ENCODE data around the gene CCDC85C.

The CCDC85C gene

DNA sequence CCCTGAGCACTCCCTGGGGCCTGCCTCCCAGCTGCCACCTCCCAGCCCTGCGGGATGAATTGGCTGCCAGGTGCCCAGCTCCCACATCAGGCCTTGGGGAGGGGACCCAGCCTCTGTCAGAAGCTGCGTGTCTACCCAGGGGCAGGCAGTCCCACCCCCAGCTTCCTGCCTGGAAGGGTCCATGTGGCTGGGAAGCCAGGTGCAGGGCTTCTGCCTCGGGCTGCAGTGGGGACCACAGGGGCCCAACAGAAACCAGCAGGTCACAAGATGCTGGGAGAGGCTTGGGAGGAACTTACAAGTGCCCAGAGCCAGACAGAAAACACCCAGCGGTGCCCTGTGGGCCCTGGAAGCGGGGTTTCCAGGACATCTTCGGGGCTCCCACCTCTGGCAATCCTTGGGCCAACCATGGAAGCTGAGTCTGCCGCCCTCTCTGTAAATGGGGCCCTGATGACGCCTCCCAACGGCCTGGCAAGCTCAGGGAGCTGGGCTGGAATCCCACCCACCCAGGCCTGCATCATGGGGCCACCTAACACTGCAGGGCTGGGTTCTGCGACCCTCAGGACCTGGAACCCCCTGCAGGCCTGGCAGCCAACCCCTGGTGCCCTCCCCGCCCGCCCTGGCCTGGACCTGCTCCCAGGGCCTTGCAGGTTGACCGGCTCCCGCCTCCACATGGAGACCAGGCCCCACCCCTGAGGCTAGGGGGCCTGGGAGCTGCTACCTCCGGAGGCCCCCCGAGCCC lies 86.2 kb downstream of the CCDC85C start:
- no peak for ATAC-seq (replicated peaks; ENCODE audit: extremely low read depth, poor library complexity, severe bottlenecking)
- Mint-ChIP-seq H3K4me1 (no peaks in the 10 kb centered on the region), H3K36me3 (ENCODE audit: insufficient read depth) (peaks cover 15% of the 10 kb centered on the region), H3K9me3 (no peaks in the 10 kb centered on the region), H3K27me3 (no peaks in the 10 kb centered on the region), H3K27ac (ENCODE audit: low read depth) (no peak overlapping the region), H3K4me3 (no peak overlapping the region)
- DNase-seq (ENCODE audit: low spot score in 2 of 2) = no peak

- ATAC-seq (replicated peaks; ENCODE audit: extremely low read depth, poor library complexity, severe bottlenecking) (no peak), DNase-seq (ENCODE audit: low spot score in 2 of 2) (no peak)
- H3K27me3 Mint-ChIP-seq = no peaks in the 10 kb centered on the region
- H3K27ac Mint-ChIP-seq (ENCODE audit: low read depth) = no peak overlapping the region
- H3K4me3 Mint-ChIP-seq = no peak overlapping the region
- H3K9me3 Mint-ChIP-seq = no peaks in the 10 kb centered on the region
- H3K36me3 Mint-ChIP-seq (ENCODE audit: insufficient read depth) = peaks cover 18% of the 10 kb centered on the region
- H3K4me1 Mint-ChIP-seq = no peaks in the 10 kb centered on the region
These were observed 87.0 kb downstream of the CCDC85C start for GRCh38 chr14:99516871-99517642.

- ATAC-seq (replicated peaks; ENCODE audit: extremely low read depth, poor library complexity, severe bottlenecking) (no peak), DNase-seq (ENCODE audit: low spot score in 2 of 2) (no peak)
- no peaks in the 10 kb centered on the region for H3K4me1 Mint-ChIP-seq
- no peaks in the 10 kb centered on the region for H3K27me3 Mint-ChIP-seq
- no peak overlapping the region for H3K4me3 Mint-ChIP-seq
- H3K27ac Mint-ChIP-seq (ENCODE audit: low read depth) = no peak overlapping the region
- H3K9me3 Mint-ChIP-seq = no peaks in the 10 kb centered on the region
- peaks cover 21% of the 10 kb centered on the region for H3K36me3 Mint-ChIP-seq (ENCODE audit: insufficient read depth)
These were observed 87.7 kb downstream of the CCDC85C start for GRCh38 chr14:99516156-99516870.

GRCh38 chr14:99515301-99516155 lies 88.5 kb downstream of the CCDC85C start:
- Mint-ChIP-seq H3K27ac (ENCODE audit: low read depth) (no peak overlapping the region), H3K27me3 (no peaks in the 10 kb centered on the region), H3K9me3 (no peaks in the 10 kb centered on the region), H3K36me3 (ENCODE audit: insufficient read depth) (peaks cover 24% of the 10 kb centered on the region), H3K4me1 (no peaks in the 10 kb centered on the region), H3K4me3 (no peak overlapping the region)
- DNase-seq (ENCODE audit: low spot score in 2 of 2) = no peak
- ATAC-seq (replicated peaks; ENCODE audit: extremely low read depth, poor library complexity, severe bottlenecking) = no peak

DNA sequence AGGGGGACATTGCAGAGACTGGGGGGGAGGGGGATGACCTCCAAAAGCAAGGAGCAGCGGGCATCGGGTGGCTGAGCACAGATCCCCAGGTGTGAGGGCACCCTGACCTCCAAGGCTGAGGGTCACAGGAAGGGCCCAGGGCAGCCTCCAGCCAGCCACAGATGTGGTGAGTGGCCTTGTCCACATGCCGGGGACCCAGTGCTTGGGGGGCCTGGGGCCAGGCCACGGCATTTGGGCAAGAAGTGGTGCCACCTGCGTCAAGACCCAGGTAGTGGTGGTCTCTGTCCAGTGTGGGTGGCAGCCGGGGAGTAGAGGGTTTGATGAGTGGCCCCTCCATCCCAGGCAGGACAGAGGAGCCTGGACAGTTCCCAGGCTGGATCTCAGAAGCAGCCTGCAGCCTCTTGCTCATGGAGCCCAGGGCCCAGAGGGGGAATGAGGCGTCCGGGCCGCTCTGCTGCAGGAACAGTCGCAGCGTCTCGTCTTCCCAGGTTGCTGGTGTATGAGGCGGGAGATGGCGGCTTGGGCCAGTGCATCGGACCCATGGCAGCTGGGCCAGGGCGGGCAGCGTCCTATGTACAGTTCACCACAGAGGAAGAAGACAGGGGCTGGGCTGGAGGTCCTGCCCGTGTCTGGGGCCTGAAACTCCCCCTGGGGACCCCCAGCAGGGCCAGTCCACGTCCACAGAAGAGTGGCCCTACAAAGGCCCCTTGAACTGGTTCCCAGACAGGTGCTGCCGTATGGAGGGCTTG lies 89.3 kb downstream of the CCDC85C start:
- Mint-ChIP-seq H3K9me3 (no peaks in the 10 kb centered on the region), H3K4me1 (no peaks in the 10 kb centered on the region), H3K4me3 (no peak overlapping the region), H3K36me3 (ENCODE audit: insufficient read depth) (peaks cover 25% of the 10 kb centered on the region), H3K27me3 (no peaks in the 10 kb centered on the region), H3K27ac (ENCODE audit: low read depth) (peak overlapping the region; percentile 49)
- DNase-seq (ENCODE audit: low spot score in 2 of 2) = no peak
- ATAC-seq (replicated peaks; ENCODE audit: extremely low read depth, poor library complexity, severe bottlenecking) = no peak

GRCh38 chr14:99513946-99514551 lies 90.0 kb downstream of the CCDC85C start:
- no peak for DNase-seq (ENCODE audit: low spot score in 2 of 2)
- H3K27ac Mint-ChIP-seq (ENCODE audit: low read depth) = peak overlapping the region; percentile 49
- no peaks in the 10 kb centered on the region for H3K4me1 Mint-ChIP-seq
- H3K36me3 Mint-ChIP-seq (ENCODE audit: insufficient read depth) = peaks cover 32% of the 10 kb centered on the region
- no peaks in the 10 kb centered on the region for H3K9me3 Mint-ChIP-seq
- H3K4me3 Mint-ChIP-seq = no peak overlapping the region
- H3K27me3 Mint-ChIP-seq = no peaks in the 10 kb centered on the region
- no peak for ATAC-seq (replicated peaks; ENCODE audit: extremely low read depth, poor library complexity, severe bottlenecking)

- H3K4me1 Mint-ChIP-seq = peaks cover 4% of the 10 kb centered on the region
- no peak for ATAC-seq (replicated peaks; ENCODE audit: extremely low read depth, poor library complexity, severe bottlenecking)
- no peak overlapping the region for H3K4me3 Mint-ChIP-seq
- no peak overlapping the region for H3K27ac Mint-ChIP-seq (ENCODE audit: low read depth)
- no peaks in the 10 kb centered on the region for H3K9me3 Mint-ChIP-seq
- DNase-seq (ENCODE audit: low spot score in 2 of 2) = no peak
- H3K27me3 Mint-ChIP-seq = no peaks in the 10 kb centered on the region
- H3K36me3 Mint-ChIP-seq (ENCODE audit: insufficient read depth) = peaks cover 37% of the 10 kb centered on the region
These were observed 90.8 kb downstream of the CCDC85C start for GRCh38 chr14:99513183-99513694.

DNA sequence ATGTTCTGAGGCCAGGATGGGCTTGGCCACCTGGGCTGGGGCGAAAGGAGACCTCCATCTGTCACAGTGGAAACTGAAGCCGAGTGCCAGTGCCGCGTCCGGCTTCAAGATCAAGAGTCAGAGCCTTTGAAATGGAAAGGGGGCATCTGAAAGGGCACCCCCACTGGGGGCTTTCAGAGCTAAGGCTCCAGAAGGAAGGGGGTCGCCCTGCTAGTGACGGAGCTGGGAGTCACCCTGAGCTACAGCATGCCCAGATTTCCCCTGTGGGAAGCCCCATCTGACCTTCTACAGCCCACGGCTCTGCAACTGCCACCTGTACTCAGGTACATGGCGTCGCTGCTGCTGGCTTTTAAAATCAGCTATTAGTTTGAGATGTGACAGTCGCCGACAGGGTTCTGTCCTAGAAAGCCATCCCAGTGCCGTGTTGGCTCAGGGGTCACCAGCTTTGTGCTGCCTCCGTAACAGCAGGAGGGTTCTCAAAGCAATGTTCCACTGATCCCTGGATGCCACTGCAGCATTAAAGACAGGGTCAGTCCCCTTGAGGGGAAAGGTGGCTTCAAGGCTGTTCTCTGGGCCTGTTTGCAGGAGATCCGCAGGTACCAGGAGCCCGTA lies 91.3 kb downstream of the CCDC85C start:
- ATAC-seq (replicated peaks; ENCODE audit: extremely low read depth, poor library complexity, severe bottlenecking) (no peak), DNase-seq (ENCODE audit: low spot score in 2 of 2) (no peak)
- H3K36me3 Mint-ChIP-seq (ENCODE audit: insufficient read depth) = peaks cover 40% of the 10 kb centered on the region
- H3K4me3 Mint-ChIP-seq = no peak overlapping the region
- no peaks in the 10 kb centered on the region for H3K27me3 Mint-ChIP-seq
- no peak overlapping the region for H3K27ac Mint-ChIP-seq (ENCODE audit: low read depth)
- H3K4me1 Mint-ChIP-seq = peaks cover 5% of the 10 kb centered on the region
- no peaks in the 10 kb centered on the region for H3K9me3 Mint-ChIP-seq

GRCh38 chr14:99512110-99512449 lies 91.9 kb downstream of the CCDC85C start:
- no peaks in the 10 kb centered on the region for H3K27me3 Mint-ChIP-seq
- ATAC-seq (replicated peaks; ENCODE audit: extremely low read depth, poor library complexity, severe bottlenecking) = no peak
- H3K4me1 Mint-ChIP-seq = peaks cover 5% of the 10 kb centered on the region
- no peak overlapping the region for H3K4me3 Mint-ChIP-seq
- DNase-seq (ENCODE audit: low spot score in 2 of 2) = no peak
- H3K36me3 Mint-ChIP-seq (ENCODE audit: insufficient read depth) = peaks cover 46% of the 10 kb centered on the region
- H3K27ac Mint-ChIP-seq (ENCODE audit: low read depth) = no peak overlapping the region
- H3K9me3 Mint-ChIP-seq = no peaks in the 10 kb centered on the region

DNA sequence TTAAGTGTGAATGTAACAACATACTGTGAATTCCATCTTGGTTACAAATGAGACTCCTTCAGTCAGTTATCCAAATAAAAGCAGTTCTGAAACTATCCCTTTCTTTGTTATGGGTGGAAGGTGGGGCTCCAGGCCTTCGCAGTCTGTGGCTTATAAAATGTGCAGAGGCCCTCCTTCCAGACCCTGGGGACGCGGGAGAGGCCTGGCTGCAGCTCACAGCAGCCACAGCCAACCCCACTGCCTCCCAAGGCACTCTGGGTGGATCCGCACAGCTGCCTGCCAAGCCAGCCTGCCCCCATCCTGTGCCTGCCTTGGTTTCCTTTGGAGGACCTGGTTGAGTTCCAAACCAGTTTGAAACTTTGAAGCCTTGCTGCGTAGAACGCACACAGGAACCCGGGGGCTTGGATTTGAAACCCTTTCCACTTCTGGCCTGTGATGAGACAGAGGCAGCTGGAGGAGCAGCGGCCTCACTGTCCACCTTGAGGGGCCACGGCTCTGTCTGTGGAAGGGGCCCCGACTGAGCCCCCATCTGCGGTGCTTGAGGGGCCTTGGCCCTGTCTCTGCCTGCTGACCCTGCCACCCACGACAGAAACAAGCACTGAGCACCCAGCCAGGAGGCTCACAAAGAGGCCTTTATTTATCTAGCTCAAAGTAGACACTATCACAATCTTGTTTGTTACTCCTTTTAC lies 92.4 kb downstream of the CCDC85C start:
- peaks cover 5% of the 10 kb centered on the region for H3K4me1 Mint-ChIP-seq
- peaks cover 51% of the 10 kb centered on the region for H3K36me3 Mint-ChIP-seq (ENCODE audit: insufficient read depth)
- ATAC-seq (replicated peaks; ENCODE audit: extremely low read depth, poor library complexity, severe bottlenecking) = no peak
- no peak for DNase-seq (ENCODE audit: low spot score in 2 of 2)
- no peak overlapping the region for H3K27ac Mint-ChIP-seq (ENCODE audit: low read depth)
- no peaks in the 10 kb centered on the region for H3K9me3 Mint-ChIP-seq
- H3K4me3 Mint-ChIP-seq = no peak overlapping the region
- H3K27me3 Mint-ChIP-seq = no peaks in the 10 kb centered on the region

Data from central memory CD8-positive, alpha-beta T cell (primary cell).